DND-41 (cell line): ENCODE results near the gene UNC5C.

Experiments
- EZH2 ChIP-seq: IDR thresholded peaks from 3 replicates; pipeline ENCODE4 v1.6.1; 2012; ENCODE audit warnings: borderline replicate concordance, low read depth, mild to moderate bottlenecking, moderate library complexity, low read length, inconsistent platforms; ENCODE audit not compliant: severe bottlenecking
- TF ChIP-seq, protein P1 (sequence below): IDR thresholded peaks from 2 replicates; pipeline ENCODE4 v1.5.1; 2012; ENCODE audit warnings: borderline replicate concordance, low read length, moderate library complexity, mild to moderate bottlenecking; ENCODE audit not compliant: poor library complexity, severe bottlenecking; ENCODE audit errors: extremely low read depth

DNA sequence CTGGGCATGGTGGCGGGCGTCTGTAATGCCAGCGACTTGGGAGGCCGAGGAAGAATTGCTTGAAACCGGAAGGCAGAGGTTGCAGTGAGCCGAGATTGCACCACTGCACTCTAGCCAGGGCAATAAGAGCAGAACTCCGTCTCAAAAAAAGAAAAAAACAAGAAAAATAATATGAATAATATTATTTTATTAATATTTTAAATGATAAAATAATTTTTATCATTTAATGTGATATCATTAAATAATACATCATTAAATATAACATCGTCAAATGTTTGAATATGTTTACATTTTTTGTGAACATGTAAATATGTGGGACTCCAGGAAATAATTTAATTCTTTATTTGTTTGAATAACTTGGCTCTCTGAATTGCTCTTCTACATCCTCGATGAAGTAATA is 15.5 kb downstream of the UNC5C start:
- TF ChIP-seq, protein P1, sequence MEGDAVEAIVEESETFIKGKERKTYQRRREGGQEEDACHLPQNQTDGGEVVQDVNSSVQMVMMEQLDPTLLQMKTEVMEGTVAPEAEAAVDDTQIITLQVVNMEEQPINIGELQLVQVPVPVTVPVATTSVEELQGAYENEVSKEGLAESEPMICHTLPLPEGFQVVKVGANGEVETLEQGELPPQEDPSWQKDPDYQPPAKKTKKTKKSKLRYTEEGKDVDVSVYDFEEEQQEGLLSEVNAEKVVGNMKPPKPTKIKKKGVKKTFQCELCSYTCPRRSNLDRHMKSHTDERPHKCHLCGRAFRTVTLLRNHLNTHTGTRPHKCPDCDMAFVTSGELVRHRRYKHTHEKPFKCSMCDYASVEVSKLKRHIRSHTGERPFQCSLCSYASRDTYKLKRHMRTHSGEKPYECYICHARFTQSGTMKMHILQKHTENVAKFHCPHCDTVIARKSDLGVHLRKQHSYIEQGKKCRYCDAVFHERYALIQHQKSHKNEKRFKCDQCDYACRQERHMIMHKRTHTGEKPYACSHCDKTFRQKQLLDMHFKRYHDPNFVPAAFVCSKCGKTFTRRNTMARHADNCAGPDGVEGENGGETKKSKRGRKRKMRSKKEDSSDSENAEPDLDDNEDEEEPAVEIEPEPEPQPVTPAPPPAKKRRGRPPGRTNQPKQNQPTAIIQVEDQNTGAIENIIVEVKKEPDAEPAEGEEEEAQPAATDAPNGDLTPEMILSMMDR, result no peak
- no peak for TF ChIP-seq EZH2
